Measurements from ENCODE around the gene FAR1. TPM values are rescaled to one million over a fixed set of nuclear protein-coding genes. Genes with fewer than 3 reads are reported as not detected.

The FAR1 gene
- total and polyA plus RNA-seq, 2 of the 4 experiments (the other 2 are of a cell fraction): 35.3 to 119 TPM

DNA sequence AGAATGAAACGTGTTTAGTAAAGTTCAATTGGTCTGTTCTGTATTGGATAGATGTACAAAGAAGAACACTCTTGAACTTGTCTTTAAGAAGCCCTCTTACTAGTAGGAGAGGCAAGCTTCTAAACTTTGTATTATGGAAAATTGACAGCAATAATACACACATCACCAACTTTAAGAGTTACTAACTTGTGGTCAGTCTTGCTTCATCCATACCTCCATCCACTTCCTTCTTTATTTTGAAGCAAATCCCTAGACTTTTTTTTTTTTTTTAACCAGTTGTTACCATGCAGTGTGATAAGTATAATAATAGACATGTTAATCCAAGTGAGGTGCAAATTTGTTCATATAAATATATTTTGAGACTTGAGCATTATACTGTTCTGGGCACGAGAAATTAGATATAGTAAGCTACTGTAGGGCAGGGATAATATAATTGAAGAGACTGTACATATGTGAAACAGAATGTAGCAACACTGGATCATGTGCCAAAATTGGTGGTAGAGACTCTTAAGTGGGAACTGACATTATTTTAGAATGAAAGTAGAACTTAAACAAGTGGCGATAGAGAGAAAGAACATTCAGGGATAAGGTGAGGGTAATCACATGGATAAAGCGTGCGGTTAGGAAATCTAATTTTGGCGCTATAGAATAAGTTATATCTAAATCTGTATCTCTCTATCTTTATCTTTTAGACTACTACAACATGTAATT lies 6.5 kb downstream of the FAR1 start:
- no peaks in the 10 kb centered on the region for H3K36me3 ChIP-seq (ENCODE audit: control insufficient read depth, insufficient read depth, low read length)
- no peak overlapping the region for H2AK9ac ChIP-seq (replicated peaks; ENCODE audit: low read depth, low read length, poor library complexity)
- POLR2A ChIA-PET (ENCODE audit: unreplicated experiment): no interaction called here
- H3K18ac ChIP-seq (ENCODE audit: low read depth, low read length): no peak overlapping the region
- dilution Hi-C loops (cut with HindIII; ENCODE audit: low sequenced_read_pairs, unreplicated experiment) (no loop called here), intact Hi-C loops (cut with micrococcal nuclease) (no loop called here), in situ Hi-C loops (cut with MboI; ENCODE audit: low sequenced_read_pairs) (no loop called here)
- H3K9me3 ChIP-seq (ENCODE audit: control insufficient read depth, insufficient read depth, low read length): no peaks in the 10 kb centered on the region
- no TSS peak for BruUV-seq (replicated peaks)
- no peak for DNase-seq
- peaks cover 6 to 44% of the 10 kb centered on the region in 2 experiments; a peak in 3 of 4 replicates for H3K79me1 ChIP-seq (ENCODE audit: low read depth in 1 of 2, low read length in 2 of 2)
- no peak overlapping the region for H2BK15ac ChIP-seq (ENCODE audit: low read depth, low read length)
- no peak overlapping the region for H4K8ac ChIP-seq (ENCODE audit: low read depth in 2 of 2, low read length in 2 of 2)
- no peak overlapping the region for H4K5ac ChIP-seq (ENCODE audit: low read depth, low read length)
- no peak overlapping the region for H2AK5ac ChIP-seq (ENCODE audit: low read depth, low read length)
- no peak overlapping the region for H2BK120ac ChIP-seq (ENCODE audit: low read depth, low read length)
- H3K9me1 ChIP-seq (ENCODE audit: insufficient read depth, low read length): no peaks in the 10 kb centered on the region; the same call in 1 of the 2 replicates
- CTCF ChIA-PET: no interaction called here
- no peak overlapping the region for H3K4ac ChIP-seq (ENCODE audit: low read depth, low read length)
- H2BK5ac ChIP-seq (ENCODE audit: low read depth, low read length, poor library complexity, severe bottlenecking): no peak overlapping the region
- no peaks in the 10 kb centered on the region for H3K27me3 ChIP-seq (ENCODE audit: control insufficient read depth, insufficient read depth, low read length)
- no peak overlapping the region for H2AFZ ChIP-seq (replicated peaks; ENCODE audit: low read length, poor library complexity)
- no peaks in the 10 kb centered on the region for H3K4me1 ChIP-seq (ENCODE audit: control insufficient read depth, insufficient read depth, low read length)
- no peak overlapping the region for H4K91ac ChIP-seq (ENCODE audit: insufficient read depth, low read depth, low read length)
- TF ChIP-seq NFE2L2 (IDR thresholded peaks at IDR 0.05; ENCODE audit: low read depth, low read length) (no peak), FOS (IDR thresholded peaks at IDR 0.05; ENCODE audit: low read depth, low read length) (no peak), CEBPB (IDR thresholded peaks at IDR 0.05; ENCODE audit: low read depth, low read length) (no peak; the same call in 1 of the 2 replicates), SMC3 (IDR thresholded peaks at IDR 0.05; ENCODE audit: low read depth, low read length) (no peak), MXI1 (IDR thresholded peaks at IDR 0.05; ENCODE audit: borderline replicate concordance, low read depth, low read length) (no peak), RFX5 (IDR thresholded peaks at IDR 0.05; ENCODE audit: low read depth, low read length) (no peak), MAFK (IDR thresholded peaks at IDR 0.05; ENCODE audit: low read depth, low read length) (no peak), MAZ (IDR thresholded peaks at IDR 0.05; ENCODE audit: borderline replicate concordance, low read depth, low read length) (no peak)
- TF ChIP-seq, protein P1, sequence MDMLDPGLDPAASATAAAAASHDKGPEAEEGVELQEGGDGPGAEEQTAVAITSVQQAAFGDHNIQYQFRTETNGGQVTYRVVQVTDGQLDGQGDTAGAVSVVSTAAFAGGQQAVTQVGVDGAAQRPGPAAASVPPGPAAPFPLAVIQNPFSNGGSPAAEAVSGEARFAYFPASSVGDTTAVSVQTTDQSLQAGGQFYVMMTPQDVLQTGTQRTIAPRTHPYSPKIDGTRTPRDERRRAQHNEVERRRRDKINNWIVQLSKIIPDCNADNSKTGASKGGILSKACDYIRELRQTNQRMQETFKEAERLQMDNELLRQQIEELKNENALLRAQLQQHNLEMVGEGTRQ (IDR thresholded peaks at IDR 0.05; ENCODE audit: low read depth, low read length): no peak
- TF ChIP-seq, protein P2, sequence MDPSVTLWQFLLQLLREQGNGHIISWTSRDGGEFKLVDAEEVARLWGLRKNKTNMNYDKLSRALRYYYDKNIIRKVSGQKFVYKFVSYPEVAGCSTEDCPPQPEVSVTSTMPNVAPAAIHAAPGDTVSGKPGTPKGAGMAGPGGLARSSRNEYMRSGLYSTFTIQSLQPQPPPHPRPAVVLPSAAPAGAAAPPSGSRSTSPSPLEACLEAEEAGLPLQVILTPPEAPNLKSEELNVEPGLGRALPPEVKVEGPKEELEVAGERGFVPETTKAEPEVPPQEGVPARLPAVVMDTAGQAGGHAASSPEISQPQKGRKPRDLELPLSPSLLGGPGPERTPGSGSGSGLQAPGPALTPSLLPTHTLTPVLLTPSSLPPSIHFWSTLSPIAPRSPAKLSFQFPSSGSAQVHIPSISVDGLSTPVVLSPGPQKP (IDR thresholded peaks at IDR 0.05; ENCODE audit: borderline replicate concordance, low read depth, low read length): no peak
- TF ChIP-seq, protein P3, sequence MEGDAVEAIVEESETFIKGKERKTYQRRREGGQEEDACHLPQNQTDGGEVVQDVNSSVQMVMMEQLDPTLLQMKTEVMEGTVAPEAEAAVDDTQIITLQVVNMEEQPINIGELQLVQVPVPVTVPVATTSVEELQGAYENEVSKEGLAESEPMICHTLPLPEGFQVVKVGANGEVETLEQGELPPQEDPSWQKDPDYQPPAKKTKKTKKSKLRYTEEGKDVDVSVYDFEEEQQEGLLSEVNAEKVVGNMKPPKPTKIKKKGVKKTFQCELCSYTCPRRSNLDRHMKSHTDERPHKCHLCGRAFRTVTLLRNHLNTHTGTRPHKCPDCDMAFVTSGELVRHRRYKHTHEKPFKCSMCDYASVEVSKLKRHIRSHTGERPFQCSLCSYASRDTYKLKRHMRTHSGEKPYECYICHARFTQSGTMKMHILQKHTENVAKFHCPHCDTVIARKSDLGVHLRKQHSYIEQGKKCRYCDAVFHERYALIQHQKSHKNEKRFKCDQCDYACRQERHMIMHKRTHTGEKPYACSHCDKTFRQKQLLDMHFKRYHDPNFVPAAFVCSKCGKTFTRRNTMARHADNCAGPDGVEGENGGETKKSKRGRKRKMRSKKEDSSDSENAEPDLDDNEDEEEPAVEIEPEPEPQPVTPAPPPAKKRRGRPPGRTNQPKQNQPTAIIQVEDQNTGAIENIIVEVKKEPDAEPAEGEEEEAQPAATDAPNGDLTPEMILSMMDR (conservative IDR thresholded peaks at IDR 0.05; ENCODE audit: low read depth, low read length): no peak
- peaks cover 36% of the 10 kb centered on the region for H4K20me1 ChIP-seq (ENCODE audit: insufficient read depth, low read length)
- no peak for ATAC-seq (ENCODE audit: low read depth)
- no peak overlapping the region for H3K4me3 ChIP-seq (ENCODE audit: insufficient read depth, low read depth, low read length)
- no peak overlapping the region for H3K56ac ChIP-seq (ENCODE audit: extremely low read depth, insufficient read depth, low read length)
- no peak overlapping the region for H3K27ac ChIP-seq (ENCODE audit: insufficient read depth, low read length)
- H3K4me2 ChIP-seq (ENCODE audit: low read depth, low read length): no peak overlapping the region
- no peak overlapping the region for H2BK20ac ChIP-seq (ENCODE audit: low read depth, low read length)
- no peak overlapping the region for H3K14ac ChIP-seq (replicated peaks; ENCODE audit: low read depth, low read length)
- H3K9ac ChIP-seq (ENCODE audit: low read depth, low read length): no peak overlapping the region
- H3K23ac ChIP-seq (ENCODE audit: low read depth, low read length): no peak overlapping the region
- WGBS, 2 experiments (ENCODE audit: extremely low coverage in 2 of 2, insufficient read length in 1 of 2): 100% methylated on average over 1 of the region's 6 CpGs; no CpG with 5 or more reads in 1 of the 2 experiments
